Stomach (tissue), 9 donors: Measurements from ENCODE around the gene SENP6. TPM values are rescaled to one million over a fixed set of nuclear protein-coding genes. Genes with fewer than 3 reads are reported as not detected.

Source experiments
- DNase-seq, 2 donors: peaks; one replicate each; pipeline versions ENCODE4 v3.0.0 to v3.0.0-alpha.2; 2013 to 2019
- H3K27ac ChIP-seq, 5 donors: fragments of 200-600 bp in 4 of 5; sonication (generic) in 4 of 5; one replicate each; pipeline ENCODE4 v1.5.1; 2013 to 2019; ENCODE audit warnings: mild to moderate bottlenecking in 1 of 5, moderate library complexity in 1 of 5
- H3K27me3 ChIP-seq, 3 donors: fragments of 200-600 bp; sonication (generic); one replicate each; pipeline ENCODE4 v1.5.1; 2017 to 2019; ENCODE audit warnings: mixed run types in 1 of 3
- H3K36me3 ChIP-seq, 4 donors: fragments of 200-600 bp; sonication (generic); 1 replicate in 3 of 4; 2 replicates in 1 of 4; pipeline ENCODE4 v1.5.1; 2016 to 2019
- H3K4me1 ChIP-seq, 4 donors: fragments of 200-600 bp; sonication (generic); one replicate each; pipeline ENCODE4 v1.5.1; 2016 to 2019
- H3K4me3 ChIP-seq, 4 donors: fragments of 200-600 bp; sonication (generic) in 3 of 4; one replicate each; pipeline ENCODE4 v1.5.1; 2016 to 2019; ENCODE audit warnings: mild to moderate bottlenecking in 1 of 4
- H3K9me3 ChIP-seq, 4 donors: fragments of 200-600 bp; sonication (generic); one replicate each; pipeline ENCODE4 v1.5.1; 2016 to 2019
- CTCF ChIP-seq, 7 experiments: fragments of 450-650 bp in 4 of 7; fragments of 200-600 bp in 3 of 7; sonication (generic) in 3 of 7; IDR thresholded peaks; one replicate each; pipeline ENCODE4 v1.5.1; 2016 to 2019; ENCODE audit warnings: antibody characterized with exemption in 7 of 7, control low read depth in 2 of 7, mild to moderate bottlenecking in 1 of 7
- EP300 ChIP-seq: sonication (generic); formaldehyde crosslinking; IDR thresholded peaks from one replicate; pipeline ENCODE4 v1.6.1; 2017; ENCODE audit warnings: antibody characterized with exemption
- POLR2A ChIP-seq, 4 donors: fragments of 450-650 bp; IDR thresholded peaks; one replicate each; pipeline ENCODE4 v1.6.1; 2016; ENCODE audit warnings: antibody characterized with exemption in 4 of 4, control low read depth in 2 of 4, mild to moderate bottlenecking in 1 of 4, moderate library complexity in 1 of 4
- POLR2AphosphoS5 ChIP-seq, 3 donors: sonication (generic); formaldehyde crosslinking; IDR thresholded peaks; one replicate each; pipeline ENCODE4 v1.6.1; 2016; ENCODE audit warnings: antibody characterized with exemption in 3 of 3
- WGBS, 5 donors: extraction: QIAGEN DNeasy Blood & Tissue Kit in 3 of 5; methylation state at CpG; one replicate each; pipeline versions ENCODE4 v1.1.5 to v1.1.7; 2013 to 2018; 5-methylcytosine and 5-hydroxymethylcytosine counted together
- intact Hi-C: fragments of 100-400 bp; cut with DNase I; formaldehyde crosslinking; loops from one replicate; pipeline ENCODE4 v1.15.1; 2023; ENCODE audit warnings: low total_unique reads
- polyA plus RNA-seq, 3 donors: library from polyadenylated mRNA; stranded (reverse); fragments of 200-250 nt; gene quantifications; one replicate each; pipeline ENCODE4 v1.2.3, GENCODE V29; 2013
- total RNA-seq, 5 donors: library from RNA; depleted of rRNA; stranded (reverse); fragments of >200 nt; gene quantifications; one replicate each; pipeline versions ENCODE4 v1.1.0 to v1.2.3, GENCODE V29; 2014 to 2016
- donor health status: healthy with polysubstance abuse.
- donor health status: Bipolar disorder and iron deficiency.
- donor health status: healthy.

The SENP6 gene
- total and polyA plus RNA-seq, 8 donors, result 17.7 to 251 (median 103) TPM

GRCh38 chr6:75613056-75613501 is 11.4 kb downstream of the SENP6 start:
- 31 to 40% (median 36%) methylated on average over 4 of the region's 4 CpGs for WGBS, 5 donors
- Histone ChIP-seq H3K4me1 (peaks cover 61 to 95% (median 80%) of the 10 kb centered on the region in 4 donors), H3K9me3 (no peaks in the 10 kb centered on the region), H3K4me3 (peak overlapping the region in 1 of 4 donors; percentile 16), H3K27me3 (no peaks in the 10 kb centered on the region), H3K27ac (peak overlapping the region in 4 of 5 donors; percentile 2 to 74 (median 40)), H3K36me3 (no peaks in the 10 kb centered on the region)
- intact Hi-C loops, result no loop called here
- peak in 1 of 2 donors; percentile 33 for DNase-seq
- no peak for TF ChIP-seq CTCF (IDR thresholded peaks at IDR 0.05)
- TF ChIP-seq POLR2AphosphoS5 (IDR thresholded peaks at IDR 0.05), result no peak
- no peak for TF ChIP-seq POLR2A (IDR thresholded peaks at IDR 0.05)
- TF ChIP-seq EP300, result no peak

DNA sequence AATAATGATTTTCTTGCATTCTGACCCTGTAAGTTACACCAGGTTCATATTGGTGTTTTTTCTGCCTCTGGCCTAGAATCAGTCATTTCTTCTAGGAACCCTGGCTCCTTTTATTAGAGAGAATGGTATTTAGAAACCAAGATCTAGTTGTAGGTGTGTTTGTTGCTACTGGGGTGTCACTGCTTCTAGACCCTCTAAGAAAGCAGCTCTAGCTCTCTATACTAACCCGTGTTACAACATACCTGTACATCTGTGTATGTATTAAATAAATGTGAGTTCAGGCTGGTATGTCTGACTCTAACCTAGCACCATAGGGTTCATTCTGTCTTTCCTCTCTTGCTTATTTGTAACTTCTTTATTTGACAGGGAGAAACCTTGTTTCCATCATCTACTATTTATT is 16.8 kb downstream of the SENP6 start:
- no peaks in the 10 kb centered on the region for H3K9me3 ChIP-seq
- H3K4me3 ChIP-seq, result no peak overlapping the region
- H3K4me1 ChIP-seq, result peaks cover 23 to 92% (median 57%) of the 10 kb centered on the region in 4 donors
- no peaks in the 10 kb centered on the region for H3K27me3 ChIP-seq
- TF ChIP-seq CTCF (IDR thresholded peaks at IDR 0.05) (no peak), EP300 (no peak), POLR2A (IDR thresholded peaks at IDR 0.05) (no peak), POLR2AphosphoS5 (IDR thresholded peaks at IDR 0.05) (no peak)
- 95 to 100% (median 100%) methylated on average over 1 of the region's 1 CpG for WGBS, 5 donors
- peaks cover 0 to 4% (median 0%) of the 10 kb centered on the region in 4 donors for H3K36me3 ChIP-seq
- H3K27ac ChIP-seq, result no peak overlapping the region
- intact Hi-C loops, result no loop called here
- no peak for DNase-seq

DNA sequence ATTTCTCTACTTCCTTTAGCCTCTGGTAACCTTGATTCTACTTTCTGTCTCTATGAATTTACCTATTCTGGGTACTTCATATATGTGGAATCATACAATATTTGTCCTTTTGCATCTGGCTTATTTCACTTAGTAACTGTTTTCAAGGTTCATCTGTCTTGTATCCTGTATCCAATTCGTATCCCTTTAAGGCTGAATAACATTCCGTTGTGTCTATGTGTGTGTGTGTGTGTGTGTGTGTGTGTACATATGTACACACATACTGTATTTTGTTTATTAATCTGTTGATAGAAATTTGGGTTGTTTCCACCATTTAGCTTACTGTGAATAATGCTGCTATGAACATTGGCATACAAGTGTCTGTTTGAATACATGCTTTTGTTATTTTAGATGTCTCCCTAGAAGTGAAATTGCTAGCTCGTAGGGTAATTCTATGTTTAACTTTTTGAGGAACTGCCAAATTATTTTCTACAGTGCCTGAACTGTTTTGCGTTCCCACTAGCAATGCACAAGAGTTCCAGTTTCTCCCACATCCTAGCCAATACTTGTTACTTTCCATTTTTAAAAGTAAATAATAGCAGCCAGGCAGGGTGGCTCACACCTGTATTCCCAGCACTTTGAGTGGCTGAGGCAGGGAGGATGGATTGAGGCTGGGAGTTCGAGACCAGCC is 17.7 kb downstream of the SENP6 start:
- no peak for TF ChIP-seq EP300
- TF ChIP-seq POLR2A (IDR thresholded peaks at IDR 0.05), result no peak
- TF ChIP-seq CTCF (IDR thresholded peaks at IDR 0.05), result no peak
- no peak for TF ChIP-seq POLR2AphosphoS5 (IDR thresholded peaks at IDR 0.05)
- Histone ChIP-seq H3K27ac (peak overlapping the region in 3 of 5 donors; percentile 16 to 62 (median 25)), H3K36me3 (peaks cover 0 to 13% (median 4%) of the 10 kb centered on the region in 4 donors), H3K27me3 (no peaks in the 10 kb centered on the region), H3K4me3 (no peak overlapping the region), H3K9me3 (no peaks in the 10 kb centered on the region), H3K4me1 (peaks cover 17 to 86% (median 51%) of the 10 kb centered on the region in 4 donors)
- intact Hi-C loops, result no loop called here
- 46 to 72% (median 68%) methylated on average over 5 of the region's 5 CpGs for WGBS, 5 donors
- DNase-seq, result peak in 1 of 2 donors; percentile 27

- WGBS, 5 donors, result 41 to 64% (median 52%) methylated on average over 7 of the region's 7 CpGs
- Histone ChIP-seq H3K36me3 (peaks cover 6 to 26% (median 16%) of the 10 kb centered on the region in 4 donors), H3K27ac (peak overlapping the region in 3 of 5 donors; percentile 16 to 62 (median 25)), H3K4me1 (peaks cover 7 to 74% (median 39%) of the 10 kb centered on the region in 4 donors), H3K27me3 (no peaks in the 10 kb centered on the region), H3K9me3 (no peaks in the 10 kb centered on the region), H3K4me3 (no peak overlapping the region)
- intact Hi-C loops, result no loop called here
- no peak for TF ChIP-seq CTCF (IDR thresholded peaks at IDR 0.05)
- no peak for TF ChIP-seq POLR2A (IDR thresholded peaks at IDR 0.05)
- no peak for DNase-seq
Measured at GRCh38 chr6:75620381-75621304, 19.0 kb downstream of the SENP6 start.
